Activated naive CD8-positive, alpha-beta T cell treated with anti-CD3 and anti-CD28 coated beads, Interleukin-2, amount 50 U/mL, for 24 hours (primary cell): ENCODE results near the gene SMG6.
"Not testable (repeated sequence)": the region's sequence is repeated elsewhere in the genome, so short reads cannot be mapped to it uniquely, and the experiment has no call there.

Experiments used
- ATAC-seq: fragments of 150-1000 bp; cut with Tn5 transposase; one replicate; pipeline ENCODE4 v1.10.0; 2021
- DNase-seq: peaks from one replicate; pipeline ENCODE4 v3.0.0; 2021
- H3K27ac Mint-ChIP-seq: one replicate; pipeline ENCODE4 v1.8.0; 2021; ENCODE audit warnings: mild to moderate bottlenecking, mixed read lengths
- H3K27me3 Mint-ChIP-seq: one replicate; pipeline ENCODE4 v1.8.0; 2021; ENCODE audit warnings: mixed read lengths
- H3K36me3 Mint-ChIP-seq: one replicate; pipeline ENCODE4 v1.8.0; 2021; ENCODE audit warnings: low read depth, mixed read lengths
- H3K4me1 Mint-ChIP-seq: one replicate; pipeline ENCODE4 v1.8.0; 2021; ENCODE audit warnings: mixed read lengths
- H3K4me3 Mint-ChIP-seq: one replicate; pipeline ENCODE4 v1.8.0; 2021; ENCODE audit warnings: mild to moderate bottlenecking, moderate library complexity, mixed read lengths
- H3K9me3 Mint-ChIP-seq: one replicate; pipeline ENCODE4 v1.8.0; 2021; ENCODE audit warnings: mixed read lengths

The SMG6 gene

DNA sequence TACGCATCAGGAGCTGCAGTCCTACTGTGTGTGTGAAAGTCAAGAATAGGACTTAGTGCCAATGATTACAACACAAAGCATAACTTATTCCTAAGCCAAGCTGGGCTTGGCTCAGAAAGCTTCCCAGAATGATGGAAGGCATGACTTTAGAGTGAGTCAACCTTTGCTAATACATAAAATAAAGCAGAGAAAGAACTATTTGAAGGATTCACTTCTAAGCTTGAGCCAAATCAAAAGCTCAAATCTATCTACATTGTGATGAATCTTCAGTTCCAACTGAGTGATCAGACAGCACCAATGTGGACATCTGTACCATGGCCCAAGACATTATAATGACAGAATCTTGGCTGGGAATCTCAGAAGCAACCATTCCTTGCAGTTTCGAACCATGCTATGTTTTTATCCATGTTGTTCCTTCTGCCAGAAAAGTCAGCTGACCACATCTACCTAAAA lies 41.4 kb downstream of the SMG6 start:
- Mint-ChIP-seq H3K27me3 (peaks cover 2% of the 10 kb centered on the region), H3K4me1 (peaks cover 90% of the 10 kb centered on the region), H3K36me3 (peaks cover 32% of the 10 kb centered on the region), H3K27ac (peak overlapping the region; percentile 98), H3K9me3 (no peaks in the 10 kb centered on the region), H3K4me3 (peak overlapping the region; percentile 74)
- DNase-seq = no peak
- no peak for ATAC-seq

DNA sequence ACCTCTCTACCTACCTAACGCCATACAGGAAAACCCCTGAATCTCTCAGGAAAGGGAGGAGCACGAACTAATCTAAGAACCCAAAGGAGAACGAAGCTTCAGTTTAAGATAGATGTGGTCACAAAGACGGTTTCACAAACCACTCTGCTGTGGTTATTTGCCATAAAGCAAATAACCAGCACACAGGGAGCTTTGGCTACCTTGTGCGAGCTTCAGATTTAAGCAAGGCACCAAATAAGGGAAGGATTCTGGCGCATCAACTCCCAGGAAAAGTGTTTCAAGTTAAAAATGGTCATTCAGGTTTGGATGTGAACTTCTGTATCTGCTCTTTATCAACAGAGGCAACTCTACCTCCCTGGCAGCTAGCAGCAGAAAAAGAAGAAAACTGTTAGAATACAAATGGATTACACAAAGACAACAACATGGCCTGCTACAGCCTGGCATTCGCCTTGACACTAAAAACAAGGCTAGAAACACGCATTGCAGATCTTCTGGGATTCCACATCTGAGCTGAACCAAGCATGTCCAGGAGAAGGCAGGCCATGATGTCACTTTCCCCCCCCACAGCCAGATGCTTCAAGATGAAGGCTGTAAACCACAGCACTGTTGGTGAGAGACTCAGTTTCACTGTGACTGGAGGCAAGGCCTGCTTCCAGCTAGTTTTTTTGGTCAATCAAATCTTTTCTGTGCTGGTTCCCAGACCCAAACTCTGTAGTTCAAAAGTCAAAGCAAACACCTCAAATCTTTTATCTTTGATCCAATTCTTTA lies 43.6 kb downstream of the SMG6 start:
- no peaks in the 10 kb centered on the region for H3K27me3 Mint-ChIP-seq
- peak overlapping the region; percentile 69 for H3K4me3 Mint-ChIP-seq
- peak; percentile 80 for DNase-seq
- peak overlapping the region; percentile 95 for H3K27ac Mint-ChIP-seq
- H3K9me3 Mint-ChIP-seq = no peaks in the 10 kb centered on the region
- peak; percentile 83 for ATAC-seq
- peaks cover 37% of the 10 kb centered on the region for H3K36me3 Mint-ChIP-seq
- peaks cover 73% of the 10 kb centered on the region for H3K4me1 Mint-ChIP-seq

DNA sequence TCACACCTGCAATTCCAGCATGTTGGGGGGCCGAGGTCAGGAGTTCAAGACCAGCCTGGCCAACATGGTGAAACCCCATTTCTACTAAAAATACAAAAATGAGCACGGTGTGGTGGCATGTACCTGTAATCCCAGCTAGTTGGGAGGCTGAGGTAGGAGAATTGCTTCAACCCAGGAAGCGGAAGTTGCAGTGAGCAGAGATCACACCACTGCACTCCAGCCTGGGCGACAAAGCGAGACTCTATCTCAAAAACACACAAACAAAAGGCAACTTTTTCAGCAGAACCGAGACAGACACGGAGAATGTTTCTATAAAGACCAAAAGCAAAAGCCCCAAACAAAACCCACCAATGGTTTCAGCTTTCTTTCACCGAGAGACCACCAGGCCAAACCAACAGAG lies 44.8 kb downstream of the SMG6 start:
- not testable (repeated sequence) for DNase-seq
- Mint-ChIP-seq H3K4me1 (peaks cover 73% of the 10 kb centered on the region), H3K36me3 (peaks cover 42% of the 10 kb centered on the region)

DNA sequence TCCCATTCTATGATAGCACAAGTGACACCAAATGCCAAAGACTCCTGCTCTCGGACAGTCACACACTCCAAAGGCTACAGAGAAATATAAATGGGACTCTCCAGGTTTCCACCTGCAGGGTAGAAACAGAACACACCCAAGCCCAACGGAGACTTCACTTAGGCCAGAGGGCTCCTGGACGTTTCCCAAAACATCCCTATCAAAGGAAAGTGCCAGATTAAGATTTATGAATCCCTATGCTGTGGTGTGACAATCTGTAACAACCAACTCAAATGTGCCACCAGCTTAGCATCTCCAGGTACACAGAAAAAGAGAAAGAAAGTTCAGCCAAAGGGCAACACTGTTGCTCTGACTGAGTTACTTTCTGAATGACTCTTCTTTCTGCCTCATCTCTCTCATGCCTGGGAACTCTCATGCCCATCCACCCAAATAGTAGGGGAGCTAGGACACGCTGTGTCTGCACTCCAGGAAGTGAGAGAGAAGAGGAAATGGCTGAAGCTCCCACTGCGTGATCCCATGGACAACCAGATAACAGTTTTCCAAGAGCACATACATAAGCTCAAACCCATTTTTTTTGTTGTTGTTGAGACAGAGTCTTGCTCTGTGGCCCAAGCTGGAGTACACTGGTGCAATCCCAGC lies 49.7 kb downstream of the SMG6 start:
- peak overlapping the region; percentile 52 for H3K4me3 Mint-ChIP-seq
- peak; percentile 23 for DNase-seq
- peak overlapping the region; percentile 91 for H3K27ac Mint-ChIP-seq
- peaks cover 57% of the 10 kb centered on the region for H3K36me3 Mint-ChIP-seq
- peak; percentile 93 for ATAC-seq
- no peaks in the 10 kb centered on the region for H3K9me3 Mint-ChIP-seq
- H3K27me3 Mint-ChIP-seq = no peaks in the 10 kb centered on the region
- H3K4me1 Mint-ChIP-seq = peaks cover 70% of the 10 kb centered on the region

More for the DNA sequence above, 44.8 kb downstream of the SMG6 start:
- not testable (repeated sequence) for H3K9me3 Mint-ChIP-seq, H3K27me3 Mint-ChIP-seq, ATAC-seq
- Mint-ChIP-seq H3K4me3 (peak overlapping the region; percentile 69), H3K27ac (peak overlapping the region; percentile 95)

DNA sequence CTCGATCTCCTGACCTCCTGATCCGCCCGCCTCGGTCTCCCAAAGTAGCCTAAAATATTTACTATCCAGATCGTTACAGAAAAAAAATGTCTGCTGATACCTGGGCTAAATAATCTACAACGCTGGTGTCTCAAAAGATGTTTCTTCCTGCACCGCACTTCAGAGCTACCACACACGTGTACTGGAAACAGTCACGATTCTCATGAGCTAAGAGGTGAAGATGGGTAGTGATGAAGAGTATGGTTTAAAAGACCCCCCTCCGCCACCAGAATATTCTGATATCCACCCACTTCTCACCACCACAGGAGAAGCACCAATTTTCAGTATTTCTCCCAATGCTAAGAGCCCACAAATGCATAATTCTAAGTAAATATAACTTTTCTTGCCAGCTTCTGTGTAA lies 50.2 kb downstream of the SMG6 start:
- Mint-ChIP-seq H3K27ac (peak overlapping the region; percentile 91), H3K4me3 (peak overlapping the region; percentile 52), H3K4me1 (peaks cover 70% of the 10 kb centered on the region), H3K36me3 (peaks cover 55% of the 10 kb centered on the region), H3K9me3 (no peaks in the 10 kb centered on the region), H3K27me3 (no peaks in the 10 kb centered on the region)
- ATAC-seq (peak; percentile 57), DNase-seq (no peak)

DNA sequence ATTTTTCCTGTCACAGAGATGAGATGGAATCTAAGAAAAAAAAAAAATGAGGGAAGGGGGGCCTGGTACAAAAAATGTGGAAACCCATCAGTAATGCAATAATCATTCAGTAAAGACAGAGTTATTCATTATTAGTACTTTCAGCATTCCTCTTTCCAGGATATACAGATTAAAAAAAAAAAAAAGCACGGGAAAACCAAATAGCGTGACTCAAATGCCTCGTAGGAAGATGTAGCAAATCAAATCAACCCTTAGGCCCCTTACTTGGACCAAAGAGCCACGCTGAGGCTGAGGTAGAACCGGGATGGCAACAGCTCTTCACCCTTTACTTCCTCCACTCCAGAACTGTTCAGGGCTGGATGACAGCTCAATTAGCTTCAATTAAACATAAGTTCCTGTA lies 52.5 kb downstream of the SMG6 start:
- H3K36me3 Mint-ChIP-seq = peaks cover 52% of the 10 kb centered on the region
- ATAC-seq = no peak
- H3K4me1 Mint-ChIP-seq = peaks cover 71% of the 10 kb centered on the region
- peak overlapping the region; percentile 3 for H3K4me3 Mint-ChIP-seq
- DNase-seq = no peak
- no peaks in the 10 kb centered on the region for H3K27me3 Mint-ChIP-seq
- H3K9me3 Mint-ChIP-seq = no peaks in the 10 kb centered on the region
- peak overlapping the region; percentile 70 for H3K27ac Mint-ChIP-seq

DNA sequence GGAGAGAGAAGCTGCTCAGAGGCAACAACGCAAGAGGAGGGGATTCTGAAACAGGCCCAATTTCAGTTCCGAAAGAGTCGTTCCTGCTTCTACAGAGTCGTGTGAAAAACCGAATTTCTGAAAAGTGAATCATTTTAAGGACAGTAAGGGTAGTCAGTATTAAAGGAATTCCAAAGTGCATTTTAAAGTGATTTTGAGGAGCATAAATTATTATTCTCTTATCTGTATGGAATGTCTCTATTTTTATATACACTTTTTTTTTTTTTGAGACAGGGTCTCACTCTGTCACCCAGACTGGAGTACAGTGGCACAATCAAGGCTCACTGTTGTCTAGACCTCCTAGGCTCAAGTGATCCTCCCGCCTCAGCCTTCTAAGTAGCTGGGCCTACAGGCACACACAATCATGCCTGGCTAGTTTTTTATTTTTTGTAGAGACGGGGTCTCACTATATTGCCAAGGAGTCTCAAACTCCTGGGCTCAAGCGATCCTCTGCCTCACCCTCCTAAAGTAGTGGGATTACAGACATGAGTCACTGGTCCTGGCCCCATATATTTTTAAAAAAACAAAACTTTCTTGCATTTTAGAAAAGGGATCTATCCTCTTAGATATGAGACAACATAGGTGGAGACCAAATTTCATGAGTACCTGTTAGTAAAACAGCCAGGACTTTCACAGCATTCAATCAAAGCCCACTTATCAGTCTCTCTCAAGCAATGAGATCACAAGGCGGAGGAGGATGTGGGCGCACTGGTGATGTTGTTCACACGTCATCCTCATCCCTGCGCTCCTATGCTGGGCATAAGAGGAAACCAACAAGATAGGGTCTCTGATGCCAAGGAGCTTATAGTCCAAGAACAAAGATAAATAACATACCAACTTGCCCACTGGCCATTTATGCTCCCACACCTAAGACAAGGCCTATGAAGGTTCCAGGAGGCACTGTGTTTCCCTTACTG lies 53.2 kb downstream of the SMG6 start:
- H3K36me3 Mint-ChIP-seq = peaks cover 46% of the 10 kb centered on the region
- DNase-seq = peak; percentile 56
- peaks cover 68% of the 10 kb centered on the region for H3K4me1 Mint-ChIP-seq
- H3K9me3 Mint-ChIP-seq = no peaks in the 10 kb centered on the region
- ATAC-seq = peak; percentile 62
- H3K27ac Mint-ChIP-seq = peak overlapping the region; percentile 78
- peak overlapping the region; percentile 24 for H3K4me3 Mint-ChIP-seq
- no peaks in the 10 kb centered on the region for H3K27me3 Mint-ChIP-seq

DNA sequence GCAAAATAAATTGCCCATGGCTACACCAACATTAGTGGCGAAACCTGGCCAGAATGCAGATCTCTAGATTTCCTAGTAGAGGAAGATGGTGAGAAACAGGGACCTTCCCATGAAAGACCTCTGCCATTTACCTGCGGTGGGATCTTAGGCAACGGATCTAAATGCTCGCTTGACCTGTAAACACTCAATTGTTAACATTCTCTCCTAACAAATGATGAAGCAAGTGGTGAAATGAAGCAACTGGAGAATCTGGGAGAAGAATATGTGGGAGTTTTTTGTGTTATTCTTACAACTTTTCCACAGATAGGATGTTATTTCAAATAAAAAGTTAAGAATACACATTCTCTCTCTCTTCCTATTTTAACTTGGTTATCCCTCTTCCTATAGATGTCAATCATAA lies 56.6 kb downstream of the SMG6 start:
- Mint-ChIP-seq H3K4me1 (peaks cover 51% of the 10 kb centered on the region), H3K4me3 (no peak overlapping the region), H3K36me3 (peaks cover 42% of the 10 kb centered on the region), H3K27ac (no peak overlapping the region), H3K27me3 (no peaks in the 10 kb centered on the region), H3K9me3 (no peaks in the 10 kb centered on the region)
- DNase-seq (no peak), ATAC-seq (no peak)

DNA sequence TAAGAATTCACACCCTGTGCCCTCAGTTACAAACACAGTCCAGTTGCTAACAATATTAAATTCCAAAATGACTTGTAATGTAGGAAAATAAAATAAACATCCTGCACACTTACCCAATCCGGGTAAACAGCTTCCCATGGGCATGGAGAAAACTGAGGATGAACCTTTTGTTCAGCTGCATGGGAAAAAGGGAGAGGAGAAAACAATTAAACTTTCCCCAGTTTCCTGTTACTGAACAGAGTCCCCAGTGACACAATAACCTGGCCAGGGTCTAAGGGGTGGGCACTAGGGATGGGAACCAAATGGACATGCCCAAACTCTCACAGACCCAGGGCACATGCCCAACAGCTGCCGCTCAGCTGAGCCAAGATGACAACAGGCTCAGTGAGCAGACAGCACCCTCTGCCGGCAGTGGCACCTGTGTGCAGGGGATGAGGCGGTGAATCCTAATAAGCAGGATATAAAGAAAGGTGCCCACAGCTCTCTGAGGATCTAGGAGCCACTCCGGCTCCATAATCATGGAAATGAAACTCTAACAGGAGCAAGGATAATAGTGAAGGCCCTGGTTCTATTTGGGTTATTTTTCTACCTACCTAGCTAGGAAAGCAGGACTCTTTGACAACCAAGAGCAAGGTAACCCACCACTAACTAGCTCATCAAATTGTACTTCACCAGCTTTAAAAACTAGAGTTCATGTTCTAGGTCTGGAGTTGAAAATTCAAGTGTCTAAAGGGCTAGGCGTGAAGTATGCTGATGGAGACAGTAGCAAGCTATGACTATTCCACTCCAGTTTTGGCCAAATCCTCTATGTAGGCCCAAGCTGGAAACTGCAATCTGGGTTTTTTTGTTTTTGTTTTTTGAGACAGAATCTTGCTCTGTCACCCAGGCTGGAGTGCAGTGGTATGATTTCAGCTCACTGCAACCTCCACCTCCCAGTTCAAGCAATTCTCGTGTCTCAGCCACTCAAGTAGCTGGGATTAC lies 58.8 kb downstream of the SMG6 start:
- Mint-ChIP-seq H3K4me3 (no peak overlapping the region), H3K36me3 (peaks cover 51% of the 10 kb centered on the region), H3K27me3 (no peaks in the 10 kb centered on the region), H3K9me3 (no peaks in the 10 kb centered on the region), H3K27ac (peak overlapping the region; percentile 1), H3K4me1 (peaks cover 42% of the 10 kb centered on the region)
- peak; percentile 85 for ATAC-seq
- peak; percentile 85 for DNase-seq

DNA sequence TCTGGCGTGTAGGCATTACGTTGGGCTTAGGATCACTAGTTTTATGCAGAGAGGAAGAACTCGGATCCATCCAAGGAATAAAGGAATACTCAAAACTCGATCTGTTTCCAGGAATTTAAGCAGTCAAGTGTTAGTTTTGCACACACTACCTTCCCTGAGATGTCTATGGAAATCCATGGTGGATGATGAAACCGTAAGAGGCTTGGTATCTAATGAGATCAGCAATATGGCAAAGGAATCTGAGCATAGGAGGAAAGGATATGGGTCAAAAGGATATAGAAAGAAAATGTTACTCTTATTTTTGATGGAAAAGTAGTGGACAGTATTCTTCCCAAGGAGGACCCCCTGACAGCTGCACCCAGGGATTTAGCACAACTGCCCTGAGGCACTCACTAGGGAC lies 59.6 kb downstream of the SMG6 start:
- Mint-ChIP-seq H3K27ac (peak overlapping the region; percentile 1), H3K4me3 (no peak overlapping the region), H3K36me3 (peaks cover 44% of the 10 kb centered on the region), H3K4me1 (peaks cover 36% of the 10 kb centered on the region), H3K9me3 (no peaks in the 10 kb centered on the region), H3K27me3 (no peaks in the 10 kb centered on the region)
- no peak for DNase-seq
- no peak for ATAC-seq

DNA sequence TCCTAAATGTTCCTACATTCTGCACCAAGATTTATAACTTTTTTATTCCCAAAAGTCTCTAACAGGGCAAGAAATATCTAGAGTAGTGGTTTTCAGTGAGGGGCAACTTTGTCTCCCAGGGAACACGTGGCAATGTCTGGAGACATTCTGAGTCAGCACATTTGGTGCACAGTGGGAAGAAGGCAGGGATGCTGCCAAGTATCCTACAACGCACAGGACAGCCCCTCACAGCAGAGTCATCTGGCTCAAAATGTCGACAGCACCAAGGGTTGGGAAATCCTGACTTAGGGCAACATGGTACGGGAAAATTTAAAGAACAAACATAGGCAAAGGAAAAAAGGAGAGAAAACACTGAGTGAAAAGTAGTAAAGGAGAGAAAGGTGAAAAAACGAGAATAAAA lies 61.8 kb downstream of the SMG6 start:
- Mint-ChIP-seq H3K4me1 (peaks cover 28% of the 10 kb centered on the region), H3K27me3 (no peaks in the 10 kb centered on the region), H3K36me3 (peaks cover 42% of the 10 kb centered on the region), H3K9me3 (no peaks in the 10 kb centered on the region), H3K4me3 (no peak overlapping the region), H3K27ac (no peak overlapping the region)
- DNase-seq (no peak), ATAC-seq (no peak)

DNA sequence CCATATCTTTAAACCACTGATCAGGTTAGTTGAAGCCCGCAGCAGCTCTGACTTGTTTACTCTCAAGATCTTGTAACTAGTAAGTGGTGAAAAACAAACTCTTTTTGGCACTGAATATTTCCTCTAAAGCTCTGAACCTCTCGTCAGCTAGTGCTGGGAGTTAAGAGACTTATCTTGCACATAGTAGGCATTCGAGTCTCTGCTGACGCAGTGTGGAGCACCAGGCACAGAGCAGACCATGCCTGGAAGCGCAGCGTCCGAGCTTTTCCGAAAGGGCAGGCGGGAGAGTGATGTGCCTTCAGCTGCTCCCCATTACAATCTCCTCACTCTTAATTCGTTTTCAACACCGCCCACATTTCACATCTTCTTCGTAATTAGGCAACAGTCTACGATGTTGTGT lies 63.0 kb downstream of the SMG6 start:
- DNase-seq (no peak), ATAC-seq (no peak)
- H3K27ac Mint-ChIP-seq = no peak overlapping the region
- no peaks in the 10 kb centered on the region for H3K27me3 Mint-ChIP-seq
- no peak overlapping the region for H3K4me3 Mint-ChIP-seq
- peaks cover 46% of the 10 kb centered on the region for H3K36me3 Mint-ChIP-seq
- peaks cover 28% of the 10 kb centered on the region for H3K4me1 Mint-ChIP-seq
- H3K9me3 Mint-ChIP-seq = no peaks in the 10 kb centered on the region

DNA sequence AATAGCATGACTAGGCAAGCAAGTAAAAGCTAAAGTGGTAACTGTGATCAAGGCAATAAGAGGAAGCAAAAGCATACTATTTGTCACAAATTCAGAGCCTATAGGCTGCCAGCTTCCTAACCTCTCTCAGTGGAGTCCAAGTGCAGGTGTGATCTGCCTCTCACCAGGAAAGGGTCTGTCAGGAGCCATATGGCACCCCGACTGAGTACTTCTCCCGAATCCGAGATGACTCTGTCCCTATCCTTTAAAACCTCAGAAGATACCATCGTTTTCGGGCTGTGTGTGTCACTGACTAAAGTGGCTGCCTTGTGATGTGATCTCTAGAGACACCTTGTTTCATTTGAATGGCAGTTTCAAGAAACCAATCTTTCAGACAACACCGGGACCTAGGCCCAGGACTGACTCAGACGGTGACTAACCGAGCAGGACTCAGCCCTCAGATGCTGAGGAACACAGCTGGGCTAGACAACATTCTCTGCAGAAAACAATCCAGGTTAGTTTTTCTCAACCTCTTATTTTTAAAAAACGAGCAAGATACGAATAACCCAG lies 63.6 kb downstream of the SMG6 start:
- peaks cover 52% of the 10 kb centered on the region for H3K36me3 Mint-ChIP-seq
- no peak overlapping the region for H3K27ac Mint-ChIP-seq

More for the DNA sequence above, 63.6 kb downstream of the SMG6 start:
- no peaks in the 10 kb centered on the region for H3K9me3 Mint-ChIP-seq
- no peaks in the 10 kb centered on the region for H3K27me3 Mint-ChIP-seq
- ATAC-seq (peak; percentile 94), DNase-seq (peak; percentile 31)
- no peak overlapping the region for H3K4me3 Mint-ChIP-seq
- H3K4me1 Mint-ChIP-seq = peaks cover 26% of the 10 kb centered on the region
